Stimulated activated CD8-positive, alpha-beta memory T cell treated with anti-CD3 and anti-CD28 coated beads, Interleukin-7, amount 100 ng/mL, for 48 hours (primary cell): Measurements from ENCODE around the gene ZFAND3.

ENCODE experiments used
- DNase-seq, 2 donors: peaks; one replicate each; pipeline ENCODE4 v3.0.0-alpha.2; 2020; ENCODE audit warnings: low read depth in 1 of 2; ENCODE audit errors: extremely low read depth in 1 of 2

The ZFAND3 gene

GRCh38 chr6:37819177-37819801 lies at the start of gene ZFAND3:
Gene ZFAND3 (plus strand): TSS chr6:37819727. CDS start chr6:37819946, 219 bp downstream.
- peak; percentile 91 for DNase-seq

- DNase-seq = no peak
These were observed 45.4 kb upstream of the ZFAND3 start for GRCh38 chr6:37774028-37774680.

GRCh38 chr6:37776566-37776965 lies 43.0 kb upstream of the ZFAND3 start:
- no peak for DNase-seq

GRCh38 chr6:37777272-37777834 lies 42.2 kb upstream of the ZFAND3 start:
- DNase-seq = no peak

DNA sequence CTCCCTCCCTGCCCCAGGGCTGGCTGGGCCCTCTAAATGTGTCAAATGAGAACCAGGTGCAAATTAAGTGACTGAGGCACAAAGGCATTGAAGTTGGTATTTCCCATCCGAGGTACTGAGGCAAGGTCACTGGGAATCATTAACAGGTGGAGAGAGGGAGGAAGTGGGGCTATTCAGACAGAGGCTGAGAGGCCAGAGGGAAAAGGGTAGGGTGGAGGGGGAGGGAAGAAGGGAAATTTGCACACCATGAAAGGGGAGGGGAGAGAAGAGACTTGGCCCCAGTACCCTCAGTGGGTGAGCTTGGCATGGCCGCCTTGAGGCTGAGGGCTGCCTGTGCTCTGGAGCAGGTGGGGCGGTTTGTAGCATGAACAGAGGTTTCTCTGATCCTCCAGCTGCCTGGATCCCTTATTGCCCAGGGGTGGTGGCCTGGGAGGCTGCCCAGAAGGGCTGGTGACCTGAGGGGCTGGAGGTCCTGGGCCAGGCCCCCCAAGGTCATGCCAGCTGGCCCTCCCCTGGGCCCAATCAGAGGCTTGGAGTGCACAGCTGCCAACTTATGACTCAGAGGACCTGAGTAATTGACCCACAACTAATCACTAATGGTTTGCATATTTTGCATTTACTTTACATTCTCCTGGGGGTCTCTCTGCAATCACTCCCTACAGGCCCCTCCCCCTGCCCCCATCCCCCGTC lies 40.3 kb upstream of the ZFAND3 start:
- no peak for DNase-seq

- DNase-seq = no peak
These were observed 39.5 kb upstream of the ZFAND3 start for GRCh38 chr6:37779902-37780628.

DNA sequence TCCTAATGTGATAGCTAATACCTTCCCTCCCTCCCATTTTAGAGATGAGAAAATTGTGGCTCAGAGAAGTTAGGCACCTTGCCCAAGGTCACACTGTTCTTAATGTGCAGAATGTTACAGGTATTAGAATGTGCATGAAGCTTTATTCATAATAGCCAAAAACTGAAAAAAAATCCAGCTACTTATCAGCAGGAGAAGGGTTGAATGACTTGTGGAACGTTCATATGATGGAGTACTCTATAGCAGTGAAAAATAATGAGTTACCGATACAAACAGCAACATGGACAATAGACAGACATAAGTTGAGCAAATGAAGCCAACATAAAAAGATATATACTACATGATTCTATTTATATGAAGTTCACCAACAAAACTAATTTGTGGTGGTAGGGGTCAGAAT lies 37.7 kb upstream of the ZFAND3 start:
- no peak for DNase-seq

DNA sequence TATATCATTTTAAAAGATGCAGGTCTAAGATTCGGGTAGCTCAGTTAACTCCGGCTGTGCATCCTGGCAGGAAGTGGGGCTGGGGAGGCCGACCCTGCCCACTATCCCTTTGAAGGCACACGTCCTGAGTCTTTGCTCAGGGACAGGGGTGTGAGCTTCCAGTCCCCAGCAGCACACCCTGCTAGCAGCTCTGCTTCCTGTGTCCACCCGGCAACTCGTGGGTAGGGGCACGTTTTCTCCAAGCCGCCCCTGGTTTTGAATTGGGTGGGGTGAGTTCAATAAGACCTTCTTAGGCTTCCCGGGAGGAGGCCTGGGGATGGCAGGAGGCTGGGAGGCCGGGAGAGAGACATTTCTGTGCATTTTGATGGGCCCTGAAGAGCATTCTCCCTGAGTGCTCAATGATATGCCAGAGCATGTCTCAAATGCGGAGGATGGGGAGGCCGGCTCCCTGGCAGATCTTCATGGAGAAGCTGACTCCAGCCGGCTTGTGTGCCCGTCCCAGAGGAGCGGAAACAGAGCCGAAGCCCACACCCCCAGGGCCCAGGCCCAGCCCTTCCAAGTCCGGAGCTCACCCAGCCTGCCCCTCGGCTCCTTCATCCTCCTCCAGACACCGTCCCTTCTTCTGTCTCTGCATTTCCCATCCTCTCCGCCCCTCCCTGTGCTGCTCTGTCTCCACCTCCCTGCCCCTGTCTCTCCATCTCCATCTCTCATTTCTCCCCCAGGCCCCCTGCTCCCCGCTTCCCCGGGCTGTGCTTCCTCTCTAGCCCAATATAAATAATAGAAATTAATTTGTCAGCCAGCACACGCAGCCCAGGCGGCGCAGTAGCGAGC lies 36.3 kb upstream of the ZFAND3 start:
- DNase-seq = no peak

GRCh38 chr6:37783856-37784584 lies 35.5 kb upstream of the ZFAND3 start:
- DNase-seq = no peak

GRCh38 chr6:37784585-37784967 lies 35.0 kb upstream of the ZFAND3 start:
- DNase-seq = no peak

GRCh38 chr6:37785002-37785662 lies 34.4 kb upstream of the ZFAND3 start:
- DNase-seq = no peak

DNA sequence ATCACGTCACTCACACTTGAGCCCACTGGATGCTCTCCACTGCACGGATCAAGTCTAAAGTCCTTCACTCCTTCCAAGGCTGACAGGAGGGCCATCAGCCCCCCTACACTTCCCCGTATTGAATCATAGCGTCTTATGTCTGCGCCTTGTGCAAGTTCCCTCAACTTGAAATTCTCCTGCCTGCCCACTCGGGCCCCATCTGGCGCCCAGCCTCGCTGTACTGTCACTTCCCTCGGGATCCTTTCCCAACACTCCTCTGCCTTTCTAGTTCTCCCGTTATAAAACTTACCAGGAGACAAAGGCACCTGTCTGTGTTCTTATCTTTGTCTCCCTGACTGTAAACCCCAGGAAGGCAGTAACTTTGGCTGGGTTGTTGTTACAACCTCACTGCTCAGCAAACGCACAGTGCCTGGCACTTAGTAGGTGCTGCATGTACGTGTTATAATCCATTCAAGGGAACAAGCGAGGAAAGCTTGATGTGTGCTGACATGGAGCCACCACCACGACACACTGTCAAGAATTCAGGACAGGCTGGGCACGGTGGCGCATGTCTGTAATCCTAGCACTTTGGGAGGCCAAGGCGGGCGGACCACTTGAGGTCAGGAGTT lies 33.8 kb upstream of the ZFAND3 start:
- DNase-seq = no peak

DNA sequence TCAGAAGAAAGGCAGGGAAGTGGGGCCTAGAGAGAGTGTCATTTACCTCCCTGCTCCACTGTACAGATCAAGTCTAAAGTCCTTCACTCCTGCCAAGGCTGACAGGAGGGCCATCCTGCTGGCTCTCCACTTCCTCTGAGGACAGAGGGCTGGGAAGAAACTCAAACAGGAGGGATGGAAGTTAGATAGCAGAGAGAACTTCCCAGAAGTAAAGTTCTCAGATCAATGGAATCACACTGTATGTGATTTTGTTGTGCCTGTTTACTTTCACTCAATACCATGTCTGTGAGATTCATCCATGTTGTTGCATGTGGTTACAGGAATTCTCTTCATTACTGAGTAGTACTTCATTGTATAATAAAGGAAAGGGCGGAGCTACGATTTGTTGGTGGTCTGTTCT lies 32.3 kb upstream of the ZFAND3 start:
- DNase-seq = no peak

DNA sequence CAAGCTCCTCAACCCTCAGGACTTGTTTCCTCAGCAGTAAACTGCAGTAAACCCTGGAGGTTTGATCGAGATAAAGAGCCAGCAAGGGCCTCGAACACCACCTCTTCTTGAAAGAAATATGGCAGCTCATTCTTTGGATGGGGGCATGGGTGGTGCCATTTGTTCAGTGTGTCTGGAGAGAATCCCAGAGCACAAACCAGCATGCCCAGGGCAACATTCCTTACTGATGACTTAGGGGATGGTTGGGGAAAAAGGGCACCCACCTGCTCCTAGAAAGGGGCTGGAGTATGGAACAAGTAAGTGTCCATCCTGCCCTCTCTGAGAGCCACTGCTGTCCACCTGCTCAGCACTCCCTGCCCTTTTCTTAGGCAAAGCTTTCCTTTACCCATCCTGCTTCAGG lies 31.3 kb upstream of the ZFAND3 start:
- DNase-seq = no peak

- peak; percentile 73 to 85 for DNase-seq
These were observed 28.2 kb upstream of the ZFAND3 start for GRCh38 chr6:37791156-37791919.

GRCh38 chr6:37792457-37793033 lies 27.0 kb upstream of the ZFAND3 start:
- no peak for DNase-seq

GRCh38 chr6:37793067-37793466 lies 26.5 kb upstream of the ZFAND3 start:
- no peak for DNase-seq

GRCh38 chr6:37794825-37795224 lies 24.7 kb upstream of the ZFAND3 start:
- no peak for DNase-seq
